Progenitor cell of endocrine pancreas (in vitro differentiated cells): ENCODE results near the gene POU2AF1. TPM values are rescaled to one million over a fixed set of nuclear protein-coding genes. Genes with fewer than 3 reads are reported as not detected.

Source experiments
- DNase-seq: peaks from one replicate; pipeline ENCODE4 v3.0.0; 2021; ENCODE audit warnings: low spot score; ENCODE audit not compliant: unreplicated experiment
- H3K27ac Mint-ChIP-seq: 2 replicates; pipeline ENCODE4 v1.8.0; 2021; ENCODE audit warnings: mild to moderate bottlenecking, moderate library complexity, mixed read lengths
- H3K27me3 Mint-ChIP-seq: 2 replicates; pipeline ENCODE4 v1.8.0; 2021; ENCODE audit warnings: mixed read lengths
- H3K36me3 Mint-ChIP-seq: 2 replicates; pipeline ENCODE4 v1.8.0; 2022; ENCODE audit warnings: mixed read lengths; ENCODE audit not compliant: insufficient read depth
- H3K4me1 Mint-ChIP-seq: 2 replicates; pipeline ENCODE4 v1.8.0; 2021; ENCODE audit warnings: low read depth, mixed read lengths
- H3K4me3 Mint-ChIP-seq: 2 replicates; pipeline ENCODE4 v1.8.0; 2021; ENCODE audit warnings: low read depth, mild to moderate bottlenecking, moderate library complexity, mixed read lengths
- H3K9me3 Mint-ChIP-seq: 2 replicates; pipeline ENCODE4 v1.8.0; 2021; ENCODE audit warnings: low read depth, mixed read lengths
- microRNA-seq: library from miRNA; unstranded; fragments of <30 nt; microRNA quantifications from one replicate; pipeline ENCODE4 v1.1.0, GENCODE V29; 2020; ENCODE audit warnings: borderline number of aligned reads; ENCODE audit not compliant: unreplicated experiment
- total RNA-seq: library from RNA; stranded (reverse); gene quantifications from 2 replicates; pipeline ENCODE4 v1.2.1, GENCODE V29; 2021
- TF ChIP-seq, protein P1 (sequence below): fragments of 200-600 bp; sonication (generic); IDR thresholded peaks from one replicate; pipeline ENCODE4 v1.5.0; 2021; ENCODE audit warnings: antibody characterized with exemption, mild to moderate bottlenecking; ENCODE audit not compliant: unreplicated experiment

Gene POU2AF1
- total RNA-seq, 1 donor from 2014 or later, result 0.43 TPM

- TF ChIP-seq, protein P1, sequence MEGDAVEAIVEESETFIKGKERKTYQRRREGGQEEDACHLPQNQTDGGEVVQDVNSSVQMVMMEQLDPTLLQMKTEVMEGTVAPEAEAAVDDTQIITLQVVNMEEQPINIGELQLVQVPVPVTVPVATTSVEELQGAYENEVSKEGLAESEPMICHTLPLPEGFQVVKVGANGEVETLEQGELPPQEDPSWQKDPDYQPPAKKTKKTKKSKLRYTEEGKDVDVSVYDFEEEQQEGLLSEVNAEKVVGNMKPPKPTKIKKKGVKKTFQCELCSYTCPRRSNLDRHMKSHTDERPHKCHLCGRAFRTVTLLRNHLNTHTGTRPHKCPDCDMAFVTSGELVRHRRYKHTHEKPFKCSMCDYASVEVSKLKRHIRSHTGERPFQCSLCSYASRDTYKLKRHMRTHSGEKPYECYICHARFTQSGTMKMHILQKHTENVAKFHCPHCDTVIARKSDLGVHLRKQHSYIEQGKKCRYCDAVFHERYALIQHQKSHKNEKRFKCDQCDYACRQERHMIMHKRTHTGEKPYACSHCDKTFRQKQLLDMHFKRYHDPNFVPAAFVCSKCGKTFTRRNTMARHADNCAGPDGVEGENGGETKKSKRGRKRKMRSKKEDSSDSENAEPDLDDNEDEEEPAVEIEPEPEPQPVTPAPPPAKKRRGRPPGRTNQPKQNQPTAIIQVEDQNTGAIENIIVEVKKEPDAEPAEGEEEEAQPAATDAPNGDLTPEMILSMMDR, result no peak
- no peaks in the 10 kb centered on the region for H3K9me3 Mint-ChIP-seq
- H3K27me3 Mint-ChIP-seq, result peaks cover 48% of the 10 kb centered on the region
- no peak overlapping the region for H3K27ac Mint-ChIP-seq
- H3K4me1 Mint-ChIP-seq, result peaks cover 17% of the 10 kb centered on the region
- no peaks in the 10 kb centered on the region for H3K36me3 Mint-ChIP-seq
- no peak for DNase-seq
- H3K4me3 Mint-ChIP-seq, result no peak overlapping the region
Observed at GRCh38 chr11:111302298-111302697, 76.8 kb downstream of the POU2AF1 start.

Small RNA genes within 50 kb of the gene (microRNA-seq; reads per million reads assigned to microRNA genes)
- gene MIR4491, result not detected

Other genes with a start within 250 kb of the POU2AF1 start
- gene POU2AF2, start 133.6 kb downstream of the POU2AF1 start, total RNA-seq, result not detected in 2 replicates
- 3.4 and 4.2 TPM in 2 replicates for gene POU2AF3, start 80.7 kb downstream of the POU2AF1 start, total RNA-seq
- not detected in 2 replicates for gene BTG4, start 133.1 kb upstream of the POU2AF1 start, total RNA-seq
- not detected in 2 replicates for gene HOATZ, start 135.5 kb upstream of the POU2AF1 start, total RNA-seq
- gene LAYN, start 161.4 kb upstream of the POU2AF1 start, total RNA-seq, result 4.5 and 5.1 TPM in 2 replicates
- gene SIK2, start 223.2 kb upstream of the POU2AF1 start, total RNA-seq, result 43.0 and 43.7 TPM in 2 replicates